ENCODE measurements around the gene DEFB131B.
"Not testable (repeated sequence)": the region's sequence is repeated elsewhere in the genome, so short reads cannot be mapped to it uniquely, and the experiment has no call there.

DNA sequence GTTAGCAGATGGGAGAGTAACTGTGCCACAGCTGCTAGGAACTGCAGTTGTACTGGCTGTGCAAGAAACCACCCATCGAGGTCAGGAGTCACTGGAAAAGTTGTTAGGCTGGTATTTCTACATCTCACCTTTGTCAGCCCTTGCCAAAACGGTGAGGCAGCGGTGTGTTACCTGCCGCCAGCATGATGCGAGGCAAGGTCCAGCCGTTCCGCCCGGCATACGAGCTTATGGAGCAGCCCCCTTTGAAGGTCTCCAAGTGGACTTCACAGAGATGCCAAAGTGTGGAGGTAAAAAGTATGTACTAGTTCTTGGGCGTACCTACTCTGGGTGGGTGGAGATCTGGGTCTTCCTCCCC, 33.7 kb downstream of the DEFB131B start:
- not testable (repeated sequence) for TF ChIP-seq EZH2phosphoT487 (IDR thresholded peaks at IDR 0.05; ENCODE audit: low read length); EZH2 (optimal IDR thresholded peaks at IDR 0.05; ENCODE audit: low read depth, low read length)
- TF ChIP-seq, protein P1, sequence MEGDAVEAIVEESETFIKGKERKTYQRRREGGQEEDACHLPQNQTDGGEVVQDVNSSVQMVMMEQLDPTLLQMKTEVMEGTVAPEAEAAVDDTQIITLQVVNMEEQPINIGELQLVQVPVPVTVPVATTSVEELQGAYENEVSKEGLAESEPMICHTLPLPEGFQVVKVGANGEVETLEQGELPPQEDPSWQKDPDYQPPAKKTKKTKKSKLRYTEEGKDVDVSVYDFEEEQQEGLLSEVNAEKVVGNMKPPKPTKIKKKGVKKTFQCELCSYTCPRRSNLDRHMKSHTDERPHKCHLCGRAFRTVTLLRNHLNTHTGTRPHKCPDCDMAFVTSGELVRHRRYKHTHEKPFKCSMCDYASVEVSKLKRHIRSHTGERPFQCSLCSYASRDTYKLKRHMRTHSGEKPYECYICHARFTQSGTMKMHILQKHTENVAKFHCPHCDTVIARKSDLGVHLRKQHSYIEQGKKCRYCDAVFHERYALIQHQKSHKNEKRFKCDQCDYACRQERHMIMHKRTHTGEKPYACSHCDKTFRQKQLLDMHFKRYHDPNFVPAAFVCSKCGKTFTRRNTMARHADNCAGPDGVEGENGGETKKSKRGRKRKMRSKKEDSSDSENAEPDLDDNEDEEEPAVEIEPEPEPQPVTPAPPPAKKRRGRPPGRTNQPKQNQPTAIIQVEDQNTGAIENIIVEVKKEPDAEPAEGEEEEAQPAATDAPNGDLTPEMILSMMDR (IDR thresholded peaks at IDR 0.05; ENCODE audit: low read length) = not testable (repeated sequence)

Data from MM.1S (cell line).